ENCODE data around the gene MMP10.
A peak's percentile ranks its signal among the peaks of the same experiment; 100 is the strongest.

DNA sequence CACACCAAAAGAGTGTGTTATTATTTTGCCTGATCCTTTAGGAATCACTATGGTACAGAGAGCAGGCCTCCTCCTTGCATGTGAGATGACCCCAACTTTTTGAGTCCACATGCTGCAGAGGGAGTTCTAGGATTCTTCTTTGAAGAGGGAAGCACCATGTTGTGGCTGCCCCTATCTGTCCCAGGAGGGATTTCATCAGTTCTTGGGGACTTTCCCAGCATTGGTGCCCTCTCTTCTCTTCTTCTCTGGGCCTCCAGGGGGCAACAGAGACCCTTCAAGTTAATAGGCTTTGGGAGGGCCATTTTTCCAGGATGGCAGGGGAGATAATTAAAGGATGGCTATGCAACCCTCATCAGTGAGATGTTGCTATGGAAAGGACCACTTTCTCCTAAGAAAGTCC lies 14.0 kb upstream of the MMP10 start:
- TF ChIP-seq, protein P1, sequence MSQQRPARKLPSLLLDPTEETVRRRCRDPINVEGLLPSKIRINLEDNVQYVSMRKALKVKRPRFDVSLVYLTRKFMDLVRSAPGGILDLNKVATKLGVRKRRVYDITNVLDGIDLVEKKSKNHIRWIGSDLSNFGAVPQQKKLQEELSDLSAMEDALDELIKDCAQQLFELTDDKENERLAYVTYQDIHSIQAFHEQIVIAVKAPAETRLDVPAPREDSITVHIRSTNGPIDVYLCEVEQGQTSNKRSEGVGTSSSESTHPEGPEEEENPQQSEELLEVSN (IDR thresholded peaks at IDR 0.05) = peak; percentile 60
- TF ChIP-seq POLR2A (IDR thresholded peaks at IDR 0.05; ENCODE audit: control extremely low read depth in 1 of 2, low read depth in 2 of 2, low read length in 2 of 2) (no peak), POLR2AphosphoS5 (IDR thresholded peaks at IDR 0.05; ENCODE audit: low read depth, low read length) (no peak)
- TF ChIP-seq, protein P2, sequence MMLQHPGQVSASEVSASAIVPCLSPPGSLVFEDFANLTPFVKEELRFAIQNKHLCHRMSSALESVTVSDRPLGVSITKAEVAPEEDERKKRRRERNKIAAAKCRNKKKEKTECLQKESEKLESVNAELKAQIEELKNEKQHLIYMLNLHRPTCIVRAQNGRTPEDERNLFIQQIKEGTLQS (IDR thresholded peaks at IDR 0.05; ENCODE audit: insufficient read depth, low read depth, low read length) = 0 out of 2 replicates have a peak, but pooled peaks have one; percentile 5
